OCI-LY1 (cell line): ENCODE data around the gene SH3RF3.

ENCODE experiments used
- EZH2 ChIP-seq: fragments of 200-600 bp; sonication (generic), shearing (Covaris generic); IDR thresholded peaks from 2 replicates; pipeline ENCODE4 v1.8.0; 2017; ENCODE audit warnings: borderline replicate concordance, mixed run types, mild to moderate bottlenecking, antibody characterized with exemption, low read length, moderate library complexity, mixed read lengths
- TF ChIP-seq, protein P1 (sequence below): fragments of 200-600 bp; sonication (generic), shearing (Covaris generic); IDR thresholded peaks from 2 replicates; pipeline ENCODE4 v1.5.1; 2017; ENCODE audit warnings: mild to moderate bottlenecking, antibody characterized with exemption, low read length, moderate library complexity, mixed read lengths

GRCh38 chr2:109148991-109149645 lies 20.1 kb downstream of the SH3RF3 start:
- TF ChIP-seq, protein P1, sequence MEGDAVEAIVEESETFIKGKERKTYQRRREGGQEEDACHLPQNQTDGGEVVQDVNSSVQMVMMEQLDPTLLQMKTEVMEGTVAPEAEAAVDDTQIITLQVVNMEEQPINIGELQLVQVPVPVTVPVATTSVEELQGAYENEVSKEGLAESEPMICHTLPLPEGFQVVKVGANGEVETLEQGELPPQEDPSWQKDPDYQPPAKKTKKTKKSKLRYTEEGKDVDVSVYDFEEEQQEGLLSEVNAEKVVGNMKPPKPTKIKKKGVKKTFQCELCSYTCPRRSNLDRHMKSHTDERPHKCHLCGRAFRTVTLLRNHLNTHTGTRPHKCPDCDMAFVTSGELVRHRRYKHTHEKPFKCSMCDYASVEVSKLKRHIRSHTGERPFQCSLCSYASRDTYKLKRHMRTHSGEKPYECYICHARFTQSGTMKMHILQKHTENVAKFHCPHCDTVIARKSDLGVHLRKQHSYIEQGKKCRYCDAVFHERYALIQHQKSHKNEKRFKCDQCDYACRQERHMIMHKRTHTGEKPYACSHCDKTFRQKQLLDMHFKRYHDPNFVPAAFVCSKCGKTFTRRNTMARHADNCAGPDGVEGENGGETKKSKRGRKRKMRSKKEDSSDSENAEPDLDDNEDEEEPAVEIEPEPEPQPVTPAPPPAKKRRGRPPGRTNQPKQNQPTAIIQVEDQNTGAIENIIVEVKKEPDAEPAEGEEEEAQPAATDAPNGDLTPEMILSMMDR = no peak
- no peak for TF ChIP-seq EZH2
